Measurements from ENCODE around the gene MTMR4.

DNA sequence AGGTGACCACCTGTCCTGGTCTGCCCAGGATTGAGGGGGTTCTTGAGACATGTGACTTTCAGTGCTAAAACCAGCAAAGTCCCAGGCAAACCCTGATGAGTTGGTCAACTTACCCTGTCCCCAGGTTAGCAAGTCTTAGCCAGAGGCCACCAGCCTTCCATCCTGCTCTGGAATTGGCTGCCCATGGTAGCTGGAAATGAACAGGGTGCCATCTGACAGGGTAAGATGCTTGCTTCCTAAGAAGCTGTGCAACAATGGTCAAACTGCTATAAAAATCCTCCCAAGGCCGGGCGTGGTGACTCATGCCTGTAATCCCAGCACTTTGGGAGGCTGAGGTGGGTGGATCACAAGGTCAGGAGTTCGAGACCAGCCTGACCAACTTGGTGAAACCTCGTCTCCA lies 22.8 kb upstream of the MTMR4 start:
- TF ChIP-seq, protein P1, sequence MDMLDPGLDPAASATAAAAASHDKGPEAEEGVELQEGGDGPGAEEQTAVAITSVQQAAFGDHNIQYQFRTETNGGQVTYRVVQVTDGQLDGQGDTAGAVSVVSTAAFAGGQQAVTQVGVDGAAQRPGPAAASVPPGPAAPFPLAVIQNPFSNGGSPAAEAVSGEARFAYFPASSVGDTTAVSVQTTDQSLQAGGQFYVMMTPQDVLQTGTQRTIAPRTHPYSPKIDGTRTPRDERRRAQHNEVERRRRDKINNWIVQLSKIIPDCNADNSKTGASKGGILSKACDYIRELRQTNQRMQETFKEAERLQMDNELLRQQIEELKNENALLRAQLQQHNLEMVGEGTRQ (IDR thresholded peaks at IDR 0.05; ENCODE audit: borderline replicate concordance, low read depth, low read length), result no peak
- TF ChIP-seq POLR2AphosphoS5 (IDR thresholded peaks at IDR 0.05; ENCODE audit: low read depth, low read length), result no peak
- no peak for TF ChIP-seq NFIC (IDR thresholded peaks at IDR 0.05; ENCODE audit: borderline replicate concordance)
